HEK293 (cell line): ENCODE measurements around the gene SUPT5H.

Experiments
- CTCF ChIA-PET: fragments of 350-600 bp; formaldehyde crosslinking; extraction: SDS; loops from one replicate; lab custom pipeline; 2021; ENCODE audit warnings: antibody characterized with exemption; lab: Yijun Ruan, JAX
- POLR2A ChIA-PET: fragments of 300-600 bp; formaldehyde crosslinking; extraction: SDS; loops from one replicate; lab custom pipeline; 2020; ENCODE audit warnings: antibody characterized with exemption, inconsistent platforms; lab: Yijun Ruan, JAX
- H3K27ac ChIP-seq: fragments of 200-500 bp; sonication (Bioruptor generic); 2 replicates; pipeline ENCODE4 v1.5.1; 2014; ENCODE audit warnings: low read depth, low read length, control low read depth, inconsistent platforms; ENCODE audit errors: extremely low read depth
- H3K36me3 ChIP-seq, 2 experiments: fragments of 200-500 bp in 1 of 2; sonication (Bioruptor generic) in 1 of 2; 1 replicate in 1 of 2; 2 replicates in 1 of 2; pipeline ENCODE4 v1.5.1; 2014 to 2017; ENCODE audit warnings: inconsistent platforms in 2 of 2, low read length in 2 of 2; ENCODE audit not compliant: control insufficient read depth in 2 of 2, insufficient read depth in 1 of 2
- H3K4me1 ChIP-seq: fragments of 200-500 bp; sonication (Bioruptor generic); 2 replicates; pipeline ENCODE4 v1.5.1; 2014; ENCODE audit warnings: mild to moderate bottlenecking, low read length, inconsistent platforms; ENCODE audit not compliant: control insufficient read depth, insufficient read depth
- H3K4me3 ChIP-seq: 2 replicates; pipeline ENCODE4 v1.5.1; 2011; ENCODE audit warnings: low read depth, mild to moderate bottlenecking, control low read depth, low read length, moderate library complexity
- H3K9me3 ChIP-seq: fragments of 200-500 bp; sonication (Bioruptor generic); 2 replicates; pipeline ENCODE4 v1.5.1; 2014; ENCODE audit warnings: low read depth, low read length, inconsistent platforms; ENCODE audit not compliant: control insufficient read depth, insufficient read depth
- GFI1B ChIP-seq: fragments of 450-650 bp; formaldehyde crosslinking; IDR thresholded peaks from 2 replicates; pipeline ENCODE4 v1.5.1; 2016; ENCODE audit warnings: missing biosample characterization, missing genetic modification characterization
- KLF8 ChIP-seq: fragments of 450-650 bp; formaldehyde crosslinking; IDR thresholded peaks from 2 replicates; pipeline ENCODE4 v1.5.1; 2016; ENCODE audit warnings: missing biosample characterization, missing genetic modification characterization
- PRDM10 ChIP-seq: fragments of 450-650 bp; formaldehyde crosslinking; IDR thresholded peaks from 2 replicates; pipeline ENCODE4 v1.5.1; 2016; ENCODE audit warnings: missing biosample characterization, missing genetic modification characterization
- PRDM4 ChIP-seq: fragments of 450-650 bp; formaldehyde crosslinking; IDR thresholded peaks from 2 replicates; pipeline ENCODE4 v1.5.1; 2017; ENCODE audit warnings: missing biosample characterization, missing genetic modification characterization
- REPIN1 ChIP-seq: fragments of 450-650 bp; formaldehyde crosslinking; IDR thresholded peaks from 2 replicates; pipeline ENCODE4 v1.5.1; 2017; ENCODE audit warnings: missing biosample characterization, missing genetic modification characterization, low read depth
- REST ChIP-seq: fragments of 450-650 bp; formaldehyde crosslinking; IDR thresholded peaks from 2 replicates; pipeline ENCODE4 v1.5.1; 2016; ENCODE audit warnings: missing biosample characterization, missing genetic modification characterization
- SALL2 ChIP-seq: fragments of 450-650 bp; formaldehyde crosslinking; IDR thresholded peaks from 2 replicates; pipeline ENCODE4 v1.5.0; 2017; ENCODE audit warnings: missing biosample characterization, mild to moderate bottlenecking, missing genetic modification characterization, borderline replicate concordance
- SCRT1 ChIP-seq: fragments of 450-650 bp; formaldehyde crosslinking; IDR thresholded peaks from 2 replicates; pipeline ENCODE4 v1.5.1; 2016; ENCODE audit warnings: missing biosample characterization, missing genetic modification characterization, borderline replicate concordance
- ZNF16 ChIP-seq: fragments of 450-650 bp; formaldehyde crosslinking; IDR thresholded peaks from 2 replicates; pipeline ENCODE4 v1.5.1; 2016; ENCODE audit warnings: low read depth, missing biosample characterization, missing genetic modification characterization
- ZNF214 ChIP-seq: fragments of 450-650 bp; formaldehyde crosslinking; IDR thresholded peaks from 2 replicates; pipeline ENCODE4 v1.5.1; 2017; ENCODE audit warnings: missing biosample characterization, mild to moderate bottlenecking, missing genetic modification characterization, borderline replicate concordance
- ZNF24 ChIP-seq: fragments of 450-650 bp; formaldehyde crosslinking; IDR thresholded peaks from 2 replicates; pipeline ENCODE4 v1.5.1; 2016; ENCODE audit warnings: missing biosample characterization, missing genetic modification characterization
- ZNF248 ChIP-seq: fragments of 450-650 bp; formaldehyde crosslinking; IDR thresholded peaks from 2 replicates; pipeline ENCODE4 v1.5.1; 2017; ENCODE audit warnings: missing biosample characterization, missing genetic modification characterization
- ZNF292 ChIP-seq: fragments of 450-650 bp; formaldehyde crosslinking; IDR thresholded peaks from 2 replicates; pipeline ENCODE4 v1.5.1; 2016; ENCODE audit warnings: low read depth, missing biosample characterization, missing genetic modification characterization, borderline replicate concordance
- ZNF341 ChIP-seq: fragments of 450-650 bp; formaldehyde crosslinking; IDR thresholded peaks from 2 replicates; pipeline ENCODE4; 2016; ENCODE audit warnings: low read depth, missing biosample characterization, missing genetic modification characterization
- ZNF354C ChIP-seq: fragments of 450-650 bp; formaldehyde crosslinking; IDR thresholded peaks from 2 replicates; pipeline ENCODE4 v1.5.1; 2016; ENCODE audit warnings: missing biosample characterization, missing genetic modification characterization, low read depth, borderline replicate concordance
- ZNF362 ChIP-seq: fragments of 450-650 bp; formaldehyde crosslinking; IDR thresholded peaks from 2 replicates; pipeline ENCODE4 v1.5.1; 2016; ENCODE audit warnings: missing biosample characterization, missing genetic modification characterization
- ZNF366 ChIP-seq: fragments of 450-650 bp; formaldehyde crosslinking; conservative IDR thresholded peaks from 2 replicates; pipeline ENCODE4 v1.5.1; 2016; ENCODE audit warnings: missing biosample characterization, missing genetic modification characterization
- ZNF623 ChIP-seq: fragments of 450-650 bp; formaldehyde crosslinking; IDR thresholded peaks from 2 replicates; pipeline ENCODE4 v1.5.1; 2016; ENCODE audit warnings: missing biosample characterization, missing genetic modification characterization
- ZNF654 ChIP-seq: fragments of 450-650 bp; formaldehyde crosslinking; IDR thresholded peaks from 2 replicates; pipeline ENCODE4 v1.5.1; 2016; ENCODE audit warnings: low read depth, missing biosample characterization, missing genetic modification characterization
- ZNF777 ChIP-seq: fragments of 450-650 bp; formaldehyde crosslinking; IDR thresholded peaks from 2 replicates; pipeline ENCODE4 v1.5.1; 2017; ENCODE audit warnings: missing biosample characterization, missing genetic modification characterization, borderline replicate concordance
- ZNF792 ChIP-seq: fragments of 450-650 bp; formaldehyde crosslinking; IDR thresholded peaks from 2 replicates; pipeline ENCODE4 v1.5.1; 2016; ENCODE audit warnings: missing biosample characterization, missing genetic modification characterization
- ZNF830 ChIP-seq: fragments of 450-650 bp; IDR thresholded peaks from 2 replicates; pipeline ENCODE4 v1.5.0; 2018; ENCODE audit warnings: missing biosample characterization, missing genetic modification characterization, low read depth, mild to moderate bottlenecking, moderate library complexity
- ZSCAN23 ChIP-seq: fragments of 450-650 bp; formaldehyde crosslinking; IDR thresholded peaks from 2 replicates; pipeline ENCODE4 v1.5.1; 2016; ENCODE audit warnings: missing biosample characterization, missing genetic modification characterization

The SUPT5H gene

GRCh38 chr19:39436350-39436716, 9.0 kb upstream of the SUPT5H start (continued):
- TF ChIP-seq SCRT1 (tag by site-specific recombination) (no peak), ZNF792 (tag by site-specific recombination) (0 out of 2 replicates have a peak, but pooled peaks have one; percentile 64), KLF8 (tag by site-specific recombination) (no peak), ZNF777 (tag by site-specific recombination) (no peak), ZNF830 (no peak), ZNF214 (tag by site-specific recombination) (no peak), PRDM4 (tag by site-specific recombination) (no peak), ZNF654 (tag by site-specific recombination) (no peak), PRDM10 (tag by site-specific recombination) (no peak), ZNF354C (no peak), REPIN1 (tag by site-specific recombination) (peak; percentile 45; the same call in 1 of the 2 replicates), REST (tag by site-specific recombination) (peak; percentile 48; the same call in 1 of the 2 replicates), ZNF292 (tag by site-specific recombination) (no peak), ZNF623 (0 out of 2 replicates have a peak, but pooled peaks have one; percentile 6), ZNF341 (tag by site-specific recombination) (no peak)
- TF ChIP-seq, all 188 proteins: peak for 15

- ChIA-PET CTCF (interaction anchor here (0.6 to 5.8 kb wide), 13 partner anchors 24 to 505 kb away, joined by 3 to 111 read pairs (median 4); partner anchors contain the start of genes EID2 and EID2B), POLR2A (interaction anchor here (0.6 to 2.4 kb wide), 3 partner anchors 10 to 80 kb away, joined by 3 to 13 read pairs (median 5); partner anchors contain the start of gene TIMM50)
- peaks cover 20% of the 10 kb centered on the region for H3K4me1 ChIP-seq
- no peaks in the 10 kb centered on the region; the same call in 1 of the 2 replicates for H3K9me3 ChIP-seq
- H3K27ac ChIP-seq = peak overlapping the region; percentile 19; the same call in 1 of the 2 replicates
- peaks cover 17 to 20% of the 10 kb centered on the region in 2 experiments for H3K36me3 ChIP-seq
- H3K4me3 ChIP-seq = no peak overlapping the region
- TF ChIP-seq ZNF24 (tag by site-specific recombination) (0 out of 2 replicates have a peak, but pooled peaks have one; percentile 49), ZNF366 (tag by site-specific recombination) (0 out of 2 replicates have a peak, but pooled peaks have one; percentile 22), ZNF362 (tag by site-specific recombination) (peak; percentile 90), ZSCAN23 (tag by site-specific recombination) (peak; percentile 38; the same call in 1 of the 2 replicates), GFI1B (tag by site-specific recombination) (0 out of 2 replicates have a peak, but pooled peaks have one; percentile 50), ZNF623 (0 out of 2 replicates have a peak, but pooled peaks have one; percentile 6), SALL2 (tag by site-specific recombination) (no peak), ZNF248 (tag by site-specific recombination) (0 out of 2 replicates have a peak, but pooled peaks have one; percentile 12), ZNF16 (tag by site-specific recombination) (no peak)
Observed at GRCh38 chr19:39438270-39438934, 7.0 kb upstream of the SUPT5H start.
